ENCODE data around the gene PBRM1.

- no peak for TF ChIP-seq CTCF (optimal IDR thresholded peaks at IDR 0.05 in 1 of 3, IDR thresholded peaks at IDR 0.05 in 1 of 3, conservative IDR thresholded peaks at IDR 0.05 in 1 of 3; ENCODE audit: extremely low read depth in 1 of 3, insufficient read depth in 2 of 3, low read length in 3 of 3)
- TF ChIP-seq EZH2 (IDR thresholded peaks at IDR 0.05; ENCODE audit: low read length): no peak
Observed at GRCh38 chr3:52712291-52713212, 26.8 kb upstream of the PBRM1 start.

Measured in keratinocyte (primary cell).